Activated naive CD4-positive, alpha-beta T cell treated with Interleukin-2 at 50 U/mL for 16 hours (primary cell): ENCODE data around the gene HTRA2.

Experiments used
- DNase-seq: peaks from one replicate; pipeline ENCODE4 v3.0.0-alpha.2; 2020

Gene HTRA2

DNA sequence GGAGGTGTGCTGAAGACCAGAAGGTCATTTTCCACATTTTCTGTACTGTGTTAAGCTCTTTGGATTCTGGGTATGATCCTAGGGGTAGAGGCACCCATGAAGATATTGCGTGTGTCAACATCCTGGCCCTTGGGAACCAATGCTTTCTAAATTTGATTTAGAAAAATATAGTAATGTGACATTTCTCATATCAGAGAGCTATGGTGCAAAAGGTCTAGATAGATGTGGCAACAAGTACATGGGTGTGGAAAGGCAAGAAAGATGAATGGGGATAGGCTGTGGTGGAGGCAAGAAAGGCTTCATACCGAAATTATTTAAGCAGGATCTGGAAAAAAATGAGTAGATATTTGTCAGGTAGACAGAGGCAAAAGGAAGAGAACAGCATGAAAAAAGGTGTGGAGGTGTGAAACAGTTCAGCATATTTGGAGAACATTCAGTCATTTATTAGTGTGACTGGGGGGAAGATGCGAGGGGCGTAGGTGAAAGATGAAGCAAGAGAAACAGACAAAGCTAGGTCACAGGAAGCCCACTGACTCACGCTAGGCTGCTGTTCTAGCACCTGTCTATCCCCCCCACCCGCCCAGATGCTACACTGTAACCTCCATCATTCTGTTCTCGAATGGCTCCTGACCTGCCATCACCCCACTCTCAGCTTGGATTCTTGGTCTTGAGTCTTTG, 36.5 kb downstream of the HTRA2 start:
- DNase-seq = no peak

DNA sequence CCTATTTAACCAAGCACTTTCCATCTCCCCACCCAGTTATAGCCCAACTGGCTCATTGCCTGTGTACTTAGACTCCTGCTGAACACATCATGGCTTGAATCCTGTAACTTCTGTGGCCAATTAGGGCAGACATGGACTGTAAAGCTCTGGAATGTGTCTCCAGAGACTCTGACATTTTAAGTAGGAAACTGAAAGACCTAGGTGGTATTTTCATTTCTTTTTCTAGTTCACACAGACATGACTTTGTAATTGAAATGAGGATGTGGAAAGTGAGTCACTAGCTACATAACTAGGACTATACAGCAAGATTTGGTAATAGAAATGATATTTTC, 37.0 kb downstream of the HTRA2 start:
- no peak for DNase-seq

DNA sequence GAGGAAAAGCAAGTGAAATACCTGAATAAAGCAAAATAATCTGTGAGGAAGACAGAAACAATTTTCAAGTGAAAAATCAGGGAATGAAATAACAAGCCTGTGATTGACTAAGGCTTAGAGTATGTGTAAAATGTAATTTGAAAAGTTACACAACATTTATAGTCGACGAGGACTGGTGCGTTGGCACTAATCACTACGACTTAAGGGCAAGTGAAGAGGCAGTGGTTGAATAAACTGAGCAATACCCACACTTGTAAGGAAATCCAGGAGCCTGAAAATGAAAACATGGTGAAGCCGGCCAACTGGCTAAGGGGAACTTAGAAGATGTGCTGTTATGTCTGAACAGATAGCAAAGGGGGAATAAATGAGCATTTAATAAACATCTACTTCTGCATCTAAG, 38.1 kb downstream of the HTRA2 start:
- no peak for DNase-seq

DNA sequence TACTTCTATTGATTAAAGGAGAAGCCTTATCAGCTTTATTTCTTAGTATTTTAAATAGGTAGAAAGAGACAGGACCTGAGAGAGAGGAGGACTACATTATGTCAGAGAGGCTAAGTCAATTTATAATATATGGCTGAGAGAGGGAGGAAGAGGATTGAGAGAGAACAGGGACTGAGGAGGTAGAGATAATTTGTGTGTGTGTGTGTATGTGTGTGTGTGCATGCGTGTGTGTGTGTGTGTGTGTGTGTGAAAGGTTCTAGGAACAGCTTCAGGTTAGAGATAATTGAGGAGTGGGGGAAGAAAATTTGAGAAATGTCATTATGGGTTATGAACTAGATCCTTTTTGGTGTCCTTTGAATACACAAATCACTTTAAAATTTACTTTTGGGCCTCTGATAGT, 40.0 kb downstream of the HTRA2 start:
- DNase-seq = no peak

DNA sequence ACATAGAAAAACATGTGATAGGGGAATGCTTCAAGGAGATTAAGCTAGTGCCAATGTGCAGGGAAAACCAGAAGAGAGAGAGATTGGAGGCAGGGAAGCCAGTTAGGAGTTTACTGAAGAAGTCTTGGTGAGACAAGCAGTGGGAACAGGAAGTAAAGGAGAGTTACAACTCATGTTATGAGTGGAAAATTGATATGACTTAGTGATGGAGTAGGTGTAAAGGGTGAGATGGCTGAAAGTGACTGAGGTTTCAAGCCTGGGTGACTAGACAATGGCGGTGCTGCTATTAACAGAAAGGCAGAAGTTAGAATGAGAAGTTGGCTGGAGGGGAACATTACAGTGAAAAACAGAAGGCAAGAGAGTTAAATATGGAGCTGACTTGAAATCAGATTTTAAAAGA, 41.3 kb downstream of the HTRA2 start:
- no peak for DNase-seq

DNA sequence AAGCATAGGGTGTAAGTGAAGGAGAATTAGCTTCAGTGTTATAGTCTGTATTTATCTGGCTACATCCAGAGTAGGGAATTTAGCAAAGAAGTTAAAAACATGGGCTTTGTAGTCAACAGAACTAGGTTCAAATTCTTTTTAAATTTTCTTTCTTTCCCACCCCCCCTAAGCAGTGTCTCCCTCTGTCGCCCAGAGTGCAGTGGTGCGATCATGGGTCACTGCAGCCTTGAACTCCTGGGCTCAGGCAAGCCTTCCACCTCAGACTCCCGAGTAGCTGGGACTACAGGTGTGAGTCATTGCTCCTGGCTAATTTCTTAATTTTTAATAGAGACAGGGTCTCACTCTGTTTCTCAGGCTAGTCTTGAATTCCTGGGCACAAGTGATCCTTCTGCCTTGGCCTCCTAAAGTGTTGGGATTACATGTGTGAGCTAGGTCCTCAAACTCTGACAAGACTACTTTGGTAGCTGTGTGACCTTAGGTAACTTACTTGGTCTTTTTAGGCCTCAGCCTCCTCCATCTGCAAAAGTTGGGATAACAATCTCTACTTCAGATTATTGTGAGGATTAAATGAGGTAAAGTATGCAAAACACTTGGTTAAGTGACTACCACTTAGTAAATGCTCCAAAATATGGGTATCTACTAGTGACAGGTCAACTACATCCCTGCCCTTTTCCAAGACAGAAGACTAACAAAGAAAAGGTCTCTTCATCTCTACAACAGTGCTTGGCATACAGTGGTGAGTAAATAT, 42.6 kb downstream of the HTRA2 start:
- DNase-seq = no peak

DNA sequence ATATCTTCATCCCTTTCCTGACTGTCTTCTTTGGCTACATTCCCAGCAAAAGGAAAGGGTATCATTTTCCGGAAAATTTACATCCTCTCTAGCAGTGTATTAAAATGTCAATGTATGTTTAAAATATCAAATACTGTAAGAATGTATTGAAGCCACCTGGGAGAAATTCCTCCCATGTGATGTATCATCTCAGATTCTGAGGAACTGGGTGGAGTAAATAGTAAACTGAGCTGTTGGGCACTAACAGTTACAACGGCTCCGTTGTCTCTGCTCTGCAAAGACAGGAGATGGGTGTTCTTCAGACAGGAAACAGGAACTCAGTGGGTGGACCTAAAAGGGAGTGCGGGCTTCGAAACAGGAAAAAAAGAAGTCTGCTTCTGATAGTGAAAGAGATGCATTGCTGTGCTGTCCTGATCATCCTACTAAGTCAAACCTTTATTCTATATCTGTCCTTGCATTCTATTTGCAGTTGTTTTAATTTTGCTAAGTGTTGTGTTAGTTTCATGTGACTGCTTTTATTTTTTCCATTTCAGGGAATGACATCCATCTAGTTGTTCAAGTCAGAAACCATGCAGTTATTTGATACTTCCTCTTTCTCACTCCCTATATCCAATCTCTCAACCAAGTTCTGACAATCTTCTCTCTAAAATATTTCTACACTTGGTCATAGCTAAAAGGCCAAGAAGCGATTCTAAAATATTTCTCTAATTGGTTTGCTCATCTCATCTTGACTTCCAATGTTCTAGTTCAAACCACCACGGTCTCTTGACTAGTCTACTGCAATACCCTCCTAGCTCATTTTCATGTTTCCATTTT, 44.2 kb downstream of the HTRA2 start:
- DNase-seq = no peak

DNA sequence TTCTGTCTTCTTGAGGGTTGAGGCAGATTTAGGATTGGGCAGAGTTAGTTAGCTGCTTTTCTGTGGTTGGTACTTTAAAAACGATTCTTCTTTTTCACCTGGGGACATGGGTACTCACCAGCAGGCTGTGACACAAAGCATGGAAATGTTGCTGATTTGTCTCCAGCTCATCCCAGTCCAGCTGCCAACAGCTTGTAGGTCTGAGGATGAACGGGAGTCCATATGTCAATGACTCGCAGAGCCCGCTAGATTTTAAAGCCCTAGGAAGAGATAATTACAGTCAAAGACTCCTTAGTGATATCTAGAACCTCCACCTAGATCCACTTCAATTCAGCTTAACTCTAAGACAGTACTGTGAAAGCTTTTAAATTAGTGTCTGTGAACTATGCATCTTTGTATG, 45.6 kb downstream of the HTRA2 start:
- DNase-seq = no peak

DNA sequence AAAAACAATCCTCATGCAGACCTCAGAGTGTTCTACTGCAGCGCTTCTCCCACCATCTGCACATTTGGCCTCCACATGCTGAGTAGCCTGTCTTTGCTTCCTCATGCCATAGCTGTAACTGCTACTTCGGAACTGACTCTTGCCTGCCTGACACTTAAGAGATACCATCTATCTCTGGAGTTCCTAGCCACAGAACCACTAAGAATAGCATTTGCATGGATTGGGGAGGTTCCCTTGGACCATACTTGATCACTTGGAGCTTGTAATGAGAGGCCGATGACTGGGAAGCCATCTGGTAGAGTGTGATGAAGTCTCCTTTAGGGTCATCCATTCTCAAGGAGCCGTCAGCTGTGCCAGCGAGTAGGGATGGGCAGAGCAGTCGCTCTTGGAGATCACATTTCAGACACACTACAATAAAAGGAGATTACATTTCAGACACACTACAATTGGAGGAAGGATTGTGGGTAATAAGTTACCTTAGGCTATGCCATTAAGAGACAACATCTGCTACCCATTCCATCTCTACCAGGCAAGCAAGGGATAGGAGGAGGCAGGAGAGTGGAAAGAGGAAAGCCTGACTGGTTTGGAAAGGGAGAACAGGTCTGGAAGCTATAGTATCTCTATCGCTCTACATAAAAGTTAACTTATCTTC, 46.6 kb downstream of the HTRA2 start:
- no peak for DNase-seq

DNA sequence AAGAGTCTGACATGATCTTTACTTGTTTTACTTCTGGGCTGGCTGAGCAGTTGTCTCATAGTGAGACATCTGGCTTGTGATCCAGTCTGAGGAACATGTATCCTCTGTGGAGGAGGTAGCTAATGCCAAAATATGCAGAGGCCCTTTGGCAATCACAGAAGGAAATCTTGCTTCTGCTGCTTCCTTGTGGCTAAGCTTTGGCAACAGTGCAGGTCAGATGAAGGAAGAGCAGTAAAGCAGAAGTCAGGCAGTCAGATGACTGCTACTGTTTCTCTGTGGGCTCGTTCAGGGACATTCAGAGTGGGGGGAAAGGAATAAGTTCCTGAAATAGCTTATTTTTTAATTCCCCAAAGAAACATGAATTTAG, 47.1 kb downstream of the HTRA2 start:
- DNase-seq = no peak

DNA sequence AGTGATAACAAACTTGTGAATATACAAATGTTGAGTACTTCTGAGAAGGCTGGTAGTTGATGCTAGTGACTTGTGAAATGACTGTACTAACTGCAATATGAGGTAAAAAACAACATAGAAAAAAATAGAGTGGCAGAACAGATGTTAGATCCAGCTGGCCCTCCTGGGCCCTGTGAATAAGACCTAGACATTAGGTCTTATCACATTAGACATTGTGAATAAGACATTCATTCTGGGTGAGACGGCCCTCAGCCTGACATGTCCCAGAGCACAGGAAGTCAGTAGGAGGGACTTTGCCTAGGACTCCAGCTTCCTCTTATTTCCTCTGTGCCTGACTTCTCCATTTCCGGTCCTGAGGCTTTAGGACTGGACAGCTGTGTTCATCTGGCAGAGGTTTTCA, 47.7 kb downstream of the HTRA2 start:
- DNase-seq = no peak

DNA sequence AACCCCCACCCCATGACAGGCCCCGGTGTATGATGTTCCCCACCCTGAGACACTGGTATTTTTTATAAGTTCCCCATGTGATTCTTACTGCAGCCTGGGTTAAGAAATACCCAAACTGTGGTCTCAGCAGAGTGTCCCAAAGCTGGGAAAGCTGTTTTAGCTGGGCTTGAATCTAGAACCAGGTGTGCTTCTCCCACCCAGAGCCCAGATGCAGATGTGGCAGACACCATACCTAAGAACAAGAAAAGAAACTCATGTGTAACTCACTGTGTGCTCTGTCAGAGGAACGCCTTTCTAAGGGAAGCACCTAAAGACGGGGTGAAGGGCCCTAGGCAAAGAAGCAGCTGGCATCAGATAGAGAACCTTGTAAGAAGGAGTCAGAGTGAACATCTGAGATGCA, 48.7 kb downstream of the HTRA2 start:
- no peak for DNase-seq

DNA sequence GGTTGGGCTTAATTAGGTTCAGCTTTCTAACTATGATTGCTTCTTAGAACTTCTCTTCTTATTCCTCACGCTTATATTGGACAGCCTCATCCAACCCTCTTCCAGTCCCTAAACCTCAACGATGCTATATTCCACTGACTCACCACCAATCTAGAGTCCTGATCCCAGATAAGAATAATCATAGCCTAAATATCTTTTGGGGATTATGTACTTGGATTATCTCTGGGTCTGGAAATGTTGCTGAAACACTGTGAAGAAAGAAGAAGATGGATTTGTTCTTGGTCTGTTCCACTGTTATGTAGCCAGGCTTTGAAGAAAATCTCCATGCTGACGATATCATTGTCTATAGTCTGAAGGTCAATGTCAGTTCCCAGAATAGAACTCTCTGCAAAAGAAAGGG, 51.7 kb downstream of the HTRA2 start:
- no peak for DNase-seq

DNA sequence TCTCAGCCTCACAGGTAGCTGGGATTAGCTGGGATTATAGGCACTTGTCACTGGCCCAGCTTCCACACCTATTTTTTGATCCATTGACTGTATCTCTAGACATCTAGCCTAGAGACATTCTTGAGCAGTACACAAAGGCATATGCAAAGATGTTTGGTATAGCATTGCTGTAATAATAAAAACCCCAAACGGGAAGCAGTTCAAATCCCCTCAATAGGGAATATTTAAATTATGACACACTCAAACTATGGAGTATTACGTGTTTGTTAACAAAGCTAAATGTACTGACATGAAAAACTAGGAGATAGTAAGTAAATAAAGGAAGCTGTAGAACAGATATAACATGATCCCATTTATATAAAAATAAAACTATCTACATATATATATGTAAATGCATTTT, 52.5 kb downstream of the HTRA2 start:
- no peak for DNase-seq
